ENCODE results near the gene ALAS1. TPM values are rescaled to one million over a fixed set of nuclear protein-coding genes. Genes with fewer than 3 reads are reported as not detected.
A peak's percentile ranks its signal among the peaks of the same experiment; 100 is the strongest.
"Not testable (repeated sequence)": the region's sequence is repeated elsewhere in the genome, so short reads cannot be mapped to it uniquely, and the experiment has no call there.

Gene ALAS1
- total RNA-seq, 6 experiments from 2014 or later, result 73.4 to 783 (median 147) TPM

- DNase-seq (no peak), ATAC-seq (no peak)
- no peak for TF ChIP-seq POLR2A (IDR thresholded peaks at IDR 0.05)
- TF ChIP-seq CTCF (IDR thresholded peaks at IDR 0.05), result no peak
- WGBS (ENCODE audit: insufficient coverage, low coverage, low lambda C conversion rate, missing lambda C conversion rate), result no CpG with 5 or more reads among the region's 4 CpGs
- Histone ChIP-seq H3K4me1 (peaks cover 0 to 22% (median 7%) of the 10 kb centered on the region in 4 donors), H3K27ac (no peak overlapping the region), H3K4me3 (no peak overlapping the region), H3K36me3 (peaks cover 0 to 9% (median 0%) of the 10 kb centered on the region in 4 donors), H3K27me3 (no peaks in the 10 kb centered on the region), H3K9me3 (no peaks in the 10 kb centered on the region)
- intact Hi-C loops (cut with DNase I), result no loop called here
These were observed 47.1 kb upstream of the ALAS1 start for GRCh38 chr3:52150860-52151259.

GRCh38 chr3:52151991-52152390 is 46.0 kb upstream of the ALAS1 start:
- H3K36me3 ChIP-seq; ATAC-seq; H3K27ac ChIP-seq; H3K9me3 ChIP-seq; H3K27me3 ChIP-seq; intact Hi-C loops (cut with DNase I); H3K4me3 ChIP-seq; DNase-seq: not testable (repeated sequence)
- WGBS (ENCODE audit: insufficient coverage, low coverage, low lambda C conversion rate, missing lambda C conversion rate), result 94% methylated on average over 4 of the region's 4 CpGs
- H3K4me1 ChIP-seq, result peaks cover 0 to 22% (median 7%) of the 10 kb centered on the region in 4 donors

- no peak for TF ChIP-seq CTCF (IDR thresholded peaks at IDR 0.05)
- no peak for TF ChIP-seq POLR2A (IDR thresholded peaks at IDR 0.05)
- no peaks in the 10 kb centered on the region for H3K27me3 ChIP-seq
- peaks cover 0 to 22% (median 7%) of the 10 kb centered on the region in 4 donors for H3K4me1 ChIP-seq
- intact Hi-C loops (cut with DNase I), result no loop called here
- peak overlapping the region in 2 of 3 donors; percentile 86 to 87 for H3K27ac ChIP-seq
- 13% methylated on average over 3 of the region's 18 CpGs for WGBS (ENCODE audit: insufficient coverage, low coverage, low lambda C conversion rate, missing lambda C conversion rate)
- DNase-seq (no peak), ATAC-seq (peak in 1 of 4 donors; percentile 1)
- no peaks in the 10 kb centered on the region for H3K9me3 ChIP-seq
- peak overlapping the region; percentile 72 to 77 (median 77) for H3K4me3 ChIP-seq
- H3K36me3 ChIP-seq, result peaks cover 0 to under 1% (median 0%) of the 10 kb centered on the region in 4 donors
These were observed 44.4 kb upstream of the ALAS1 start for GRCh38 chr3:52153389-52154096.

- Histone ChIP-seq H3K27ac (peak within 1 kb of the TSS; percentile 82 to 87 (median 86)), H3K27me3 (no peaks in the 10 kb centered on the region), H3K4me1 (peaks cover 0 to 22% (median 7%) of the 10 kb centered on the region in 4 donors), H3K4me3 (peak within 1 kb of the TSS; percentile 72 to 77 (median 77)), H3K36me3 (no peaks in the 10 kb centered on the region), H3K9me3 (no peaks in the 10 kb centered on the region)
- WGBS (ENCODE audit: insufficient coverage, low coverage, low lambda C conversion rate, missing lambda C conversion rate), result 0% methylated on average over 21 of the region's 83 CpGs
- peak in 2 of 4 donors; percentile 16 to 37 for TF ChIP-seq CTCF (IDR thresholded peaks at IDR 0.05)
- peak; percentile 83 for TF ChIP-seq POLR2A (IDR thresholded peaks at IDR 0.05)
- peak; percentile 95 to 97 (median 96) for ATAC-seq
- intact Hi-C loops (cut with DNase I), result no loop called here
- DNase-seq, result peak; percentile 94 to 98 (median 97)
These were observed 43.5 kb upstream of the ALAS1 start, which contains the start of gene POC1A for GRCh38 chr3:52154135-52155094. POC1A (minus strand) TSS chr3:52154423; CDS start chr3:52154372, 51 bp downstream.
